Psoas muscle (tissue), 8 donors: ENCODE data around the gene GABBR2. TPM values are rescaled to one million over a fixed set of nuclear protein-coding genes. Genes with fewer than 3 reads are reported as not detected.

Experiments used
- ATAC-seq, 4 donors: fragments of 200-7000 bp; cut with Tn5 transposase; one replicate each; pipeline ENCODE4 v1.9.1; 2020; ENCODE audit warnings: moderate library complexity in 3 of 4, mild to moderate bottlenecking in 2 of 4
- DNase-seq, 2 donors: peaks; one replicate each; pipeline ENCODE4 v3.0.0-alpha.2; 2020
- H3K27ac ChIP-seq: fragments of 200-600 bp; one replicate; pipeline ENCODE4 v1.8.0; 2022
- H3K27me3 ChIP-seq, 3 donors: fragments of 200-600 bp in 1 of 3; one replicate each; pipeline versions ENCODE4 v1.6.1 to v1.8.0; 2013 to 2022; ENCODE audit warnings: low read length in 2 of 3, mild to moderate bottlenecking in 2 of 3, moderate library complexity in 1 of 3; ENCODE audit not compliant: insufficient read depth in 3 of 3
- H3K36me3 ChIP-seq, 2 donors: fragments of 200-600 bp in 1 of 2; one replicate each; pipeline versions ENCODE4 v1.6.1 to v1.8.0; 2013 to 2022; ENCODE audit warnings: low read depth in 1 of 2, mild to moderate bottlenecking in 1 of 2, moderate library complexity in 1 of 2; ENCODE audit not compliant: insufficient read depth in 1 of 2
- H3K4me1 ChIP-seq: fragments of 200-600 bp; one replicate; pipeline ENCODE4 v1.8.0; 2022
- H3K4me3 ChIP-seq: fragments of 200-600 bp; one replicate; pipeline ENCODE4 v1.8.0; 2022; ENCODE audit warnings: mild to moderate bottlenecking
- H3K9me3 ChIP-seq: fragments of 200-600 bp; one replicate; pipeline ENCODE4 v1.8.0; 2022
- CTCF ChIP-seq: fragments of 200-600 bp; IDR thresholded peaks from one replicate; pipeline ENCODE4 v1.8.0; 2022; ENCODE audit warnings: antibody characterized with exemption
- WGBS, 3 donors: extraction: QIAGEN DNeasy Blood & Tissue Kit; methylation state at CpG; one replicate each; pipeline versions ENCODE4 v1.1.6 to v1.1.7; 2013; 5-methylcytosine and 5-hydroxymethylcytosine counted together
- intact Hi-C, 2 donors: fragments of 100-400 bp; cut with DNase I; formaldehyde crosslinking; loops; one replicate each; pipeline versions ENCODE4 v1.11.0 to v1.14.2; 2022
- polyA plus RNA-seq, 3 donors: library from polyadenylated mRNA; stranded (reverse); fragments of 200-250 nt; gene quantifications; one replicate each; pipeline ENCODE4 v1.2.3, GENCODE V29; 2013
- total RNA-seq, 4 donors: library from RNA; stranded (reverse); fragmentation: NEBNext Ultra II Directional in 2 of 4; extraction: Animal tissue kit (Norgen Biotek cat#: 25700) in 2 of 4; gene quantifications; one replicate each; pipeline versions ENCODE4 v1.2.1 to v1.2.4, GENCODE V29; 2021 to 2023
- donor health status: healthy with polysubstance abuse.
- donor health status: DM: no; HTN: no; CAD: no; lungs with moderate emphysema.
- donor health status: Bipolar disorder and iron deficiency.
- donor health status: healthy.
- donor health status: DM: yes; HTN: yes; CAD: no.
- donor health status: DM: no; HTN: no; CAD: no.
- donor health status: DM: no; HTN: no; CAD: no.
- donor health status: DM: yes; HTN: yes; CAD: no.

Gene GABBR2
- total and polyA plus RNA-seq, 7 donors: 0.08 to 0.66 (median 0.38) TPM

- TF ChIP-seq CTCF: no peak
- 87 to 89% (median 89%) methylated on average over 12 of the region's 12 CpGs for WGBS, 3 donors
- Histone ChIP-seq H3K9me3 (no peaks in the 10 kb centered on the region), H3K4me1 (no peaks in the 10 kb centered on the region), H3K36me3 (no peaks in the 10 kb centered on the region), H3K27me3 (peaks cover 0 to 2% (median 0%) of the 10 kb centered on the region in 3 donors), H3K4me3 (no peak overlapping the region), H3K27ac (no peak overlapping the region)
- ATAC-seq (no peak), DNase-seq (no peak)
- intact Hi-C loops: no loop called here
These were observed 102.0 kb downstream of the GABBR2 start for GRCh38 chr9:98606730-98607129.

- Histone ChIP-seq H3K4me1 (no peaks in the 10 kb centered on the region), H3K9me3 (no peaks in the 10 kb centered on the region), H3K27me3 (peaks cover 0 to 3% (median 0%) of the 10 kb centered on the region in 3 donors), H3K27ac (no peak overlapping the region), H3K4me3 (no peak overlapping the region), H3K36me3 (no peaks in the 10 kb centered on the region)
- 71 to 80% (median 73%) methylated on average over 8 of the region's 8 CpGs for WGBS, 3 donors
- DNase-seq (no peak), ATAC-seq (no peak)
- intact Hi-C loops: no loop called here
- no peak for TF ChIP-seq CTCF
These were observed 103.6 kb downstream of the GABBR2 start for GRCh38 chr9:98605116-98605515.

- Histone ChIP-seq H3K36me3 (no peaks in the 10 kb centered on the region), H3K4me1 (no peaks in the 10 kb centered on the region), H3K4me3 (no peak overlapping the region), H3K27me3 (peaks cover 0 to 2% (median 0%) of the 10 kb centered on the region in 3 donors), H3K27ac (no peak overlapping the region), H3K9me3 (no peaks in the 10 kb centered on the region)
- intact Hi-C loops: no loop called here
- ATAC-seq (no peak), DNase-seq (no peak)
- WGBS, 3 donors: 77 to 85% (median 78%) methylated on average over 13 of the region's 13 CpGs
- TF ChIP-seq CTCF: no peak
These were observed 104.8 kb downstream of the GABBR2 start for GRCh38 chr9:98603821-98604383.

GRCh38 chr9:98602839-98603500 lies 105.8 kb downstream of the GABBR2 start:
- Histone ChIP-seq H3K4me3 (no peak overlapping the region), H3K4me1 (no peaks in the 10 kb centered on the region), H3K27ac (no peak overlapping the region), H3K36me3 (no peaks in the 10 kb centered on the region), H3K27me3 (peaks cover 0 to 2% (median 0%) of the 10 kb centered on the region in 3 donors), H3K9me3 (no peaks in the 10 kb centered on the region)
- no peak for TF ChIP-seq CTCF
- ATAC-seq (no peak), DNase-seq (no peak)
- 31 to 40% (median 38%) methylated on average over 5 of the region's 5 CpGs for WGBS, 3 donors
- intact Hi-C loops: no loop called here
